Glomerular visceral epithelial cell (primary cell): ENCODE measurements around the gene ENTPD7.
"Not testable (repeated sequence)": the region's sequence is repeated elsewhere in the genome, so short reads cannot be mapped to it uniquely, and the experiment has no call there.

Experiments used
- DNase-seq: peaks from one replicate; pipeline ENCODE4 v3.0.0-alpha.2; 2016; ENCODE audit errors: extremely low spot score

Gene ENTPD7

DNA sequence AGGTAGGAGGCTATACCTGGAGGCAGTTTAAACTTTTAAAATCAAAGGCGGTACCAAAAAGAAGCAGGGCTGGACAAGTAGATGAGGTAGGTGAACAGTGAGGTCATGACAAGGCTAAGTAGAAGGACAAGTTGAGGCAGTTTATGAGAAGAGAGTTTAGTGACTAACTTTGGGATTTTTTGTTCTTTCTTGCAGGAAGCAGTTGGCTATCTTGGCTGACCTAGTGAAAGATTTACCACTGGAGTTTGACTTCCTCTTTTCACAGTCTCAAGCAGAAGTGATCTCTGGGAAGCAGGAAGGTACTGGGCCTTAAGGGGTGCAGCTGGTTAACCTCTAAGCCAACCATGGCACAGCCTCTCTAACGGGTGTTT lies 26.3 kb downstream of the ENTPD7 start:
- peak; percentile 22 for DNase-seq

DNA sequence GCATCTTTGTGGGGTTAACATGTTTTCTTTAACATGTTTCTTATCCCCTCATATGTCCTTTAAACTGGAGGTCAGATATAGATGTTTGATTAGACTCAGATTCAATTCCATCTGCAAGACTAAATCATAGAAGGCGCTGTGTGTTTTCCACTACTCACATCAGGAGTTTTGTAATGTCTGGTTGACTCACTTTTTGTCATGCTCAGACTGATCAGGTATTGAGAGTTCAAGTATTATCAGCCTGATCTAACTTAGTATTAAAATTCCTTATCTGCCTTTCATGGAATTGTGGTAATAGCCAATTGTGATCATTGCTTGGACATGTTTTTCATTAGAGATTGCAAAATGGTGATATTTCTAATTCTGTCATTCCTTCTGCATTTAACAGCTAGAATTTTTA lies 30.2 kb downstream of the ENTPD7 start:
- no peak for DNase-seq

DNA sequence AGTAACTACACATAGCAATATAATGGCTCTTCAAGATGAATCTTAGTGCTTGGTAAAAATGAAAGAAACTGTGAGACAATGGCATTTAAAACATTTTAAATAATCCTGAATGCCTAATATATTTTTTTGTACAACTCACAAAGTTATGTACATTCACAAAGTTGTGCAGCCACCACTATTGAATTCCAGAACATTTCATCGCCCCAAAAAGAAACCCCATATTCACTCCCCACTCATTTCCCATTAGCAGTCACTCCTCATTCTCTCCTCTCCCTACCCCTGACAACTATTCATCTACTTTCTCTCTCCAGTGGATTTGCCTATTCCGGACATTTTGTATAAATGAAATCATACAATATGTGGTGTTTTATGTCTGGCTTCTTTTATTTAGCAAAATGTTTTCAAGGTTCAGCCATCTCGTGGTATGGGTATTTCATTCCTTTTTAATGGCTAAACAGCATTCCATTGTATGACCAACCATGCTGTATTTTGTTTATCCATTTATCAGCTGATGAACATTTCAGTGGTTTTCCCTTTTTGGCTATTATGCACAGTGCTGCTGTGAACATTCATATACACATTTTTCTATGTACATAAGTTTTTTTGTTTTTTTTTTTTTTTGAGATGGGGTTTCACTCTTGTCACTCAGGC lies 34.7 kb downstream of the ENTPD7 start:
- DNase-seq: peak; percentile 24

GRCh38 chr10:99695761-99696160 lies 36.5 kb downstream of the ENTPD7 start:
- no peak for DNase-seq

- DNase-seq: no peak
Measured at GRCh38 chr10:99698504-99699080, 39.3 kb downstream of the ENTPD7 start.

DNA sequence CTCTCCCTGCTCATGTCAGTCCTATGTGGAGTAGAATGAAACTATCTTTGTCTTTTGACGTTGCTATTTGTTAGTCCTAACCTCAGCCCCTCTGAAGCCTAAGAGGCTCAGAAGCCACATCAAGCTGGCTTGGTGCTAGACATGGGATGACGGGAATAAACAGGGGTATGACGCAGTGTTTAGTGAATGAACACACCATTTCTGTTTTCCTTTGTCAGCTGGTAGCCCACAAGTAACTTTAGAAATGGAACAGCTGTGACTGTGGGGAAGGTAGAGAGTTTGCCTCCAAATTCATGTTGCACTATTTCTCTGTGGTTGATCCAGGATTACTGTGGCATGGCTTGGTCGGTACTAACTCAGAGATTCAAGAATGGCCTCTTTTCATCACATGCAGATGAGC lies 41.3 kb downstream of the ENTPD7 start:
- DNase-seq: no peak

- DNase-seq: no peak
Measured at GRCh38 chr10:99708428-99709012, 49.2 kb downstream of the ENTPD7 start.

- peak; percentile 27 for DNase-seq
Measured at GRCh38 chr10:99709480-99710229, 50.3 kb downstream of the ENTPD7 start.

DNA sequence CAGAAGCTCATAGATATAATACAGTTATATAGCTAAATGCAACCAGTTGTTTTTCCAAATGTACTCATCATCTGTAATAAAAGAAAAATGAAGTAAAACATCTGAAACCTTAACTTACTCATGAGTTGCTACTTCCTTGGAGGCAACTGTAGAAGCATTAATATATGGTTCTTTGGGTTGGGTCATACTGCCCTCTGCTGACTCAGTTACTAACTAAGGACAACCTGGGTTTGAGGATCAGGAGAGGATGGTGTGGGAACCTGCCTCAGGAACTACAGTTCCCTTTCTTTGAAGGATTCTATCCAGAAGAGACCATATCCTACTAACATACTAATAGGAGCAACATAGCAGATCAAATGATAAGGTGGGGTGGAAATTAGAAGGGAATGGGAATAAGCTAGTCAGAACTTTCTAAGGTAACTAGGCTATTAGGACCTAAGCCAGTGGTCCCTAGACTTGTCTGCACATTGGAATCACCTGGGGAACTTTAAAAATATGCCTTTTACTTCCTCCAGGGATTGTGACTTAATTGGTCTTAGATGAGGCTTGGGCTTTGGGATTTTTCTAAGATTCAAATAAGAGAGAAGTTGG lies 51.9 kb downstream of the ENTPD7 start:
- DNase-seq: peak; percentile 65

DNA sequence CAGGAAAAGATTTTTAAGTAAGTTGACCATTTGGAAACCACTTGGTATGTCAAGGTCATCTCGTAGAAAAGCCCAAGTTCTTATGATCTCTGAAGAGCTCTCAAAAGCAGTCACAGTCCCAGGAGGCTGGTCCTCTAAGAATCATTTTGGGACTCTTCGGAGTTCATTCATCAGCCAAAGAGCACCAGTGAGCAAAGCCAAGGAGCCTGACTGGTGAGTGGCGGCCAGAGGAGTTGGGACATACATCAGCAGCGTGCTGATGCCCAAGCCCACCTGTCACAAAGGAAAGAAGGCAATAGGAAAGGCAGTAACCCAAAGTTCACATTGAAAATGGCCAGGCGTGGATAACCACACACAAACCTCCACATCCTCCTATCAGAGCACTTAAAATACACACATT lies 55.1 kb downstream of the ENTPD7 start:
- DNase-seq: no peak

GRCh38 chr10:99720387-99720786 lies 61.1 kb downstream of the ENTPD7 start:
- no peak for DNase-seq

GRCh38 chr10:99730026-99730425 lies 70.7 kb downstream of the ENTPD7 start:
- peak; percentile 80 for DNase-seq

DNA sequence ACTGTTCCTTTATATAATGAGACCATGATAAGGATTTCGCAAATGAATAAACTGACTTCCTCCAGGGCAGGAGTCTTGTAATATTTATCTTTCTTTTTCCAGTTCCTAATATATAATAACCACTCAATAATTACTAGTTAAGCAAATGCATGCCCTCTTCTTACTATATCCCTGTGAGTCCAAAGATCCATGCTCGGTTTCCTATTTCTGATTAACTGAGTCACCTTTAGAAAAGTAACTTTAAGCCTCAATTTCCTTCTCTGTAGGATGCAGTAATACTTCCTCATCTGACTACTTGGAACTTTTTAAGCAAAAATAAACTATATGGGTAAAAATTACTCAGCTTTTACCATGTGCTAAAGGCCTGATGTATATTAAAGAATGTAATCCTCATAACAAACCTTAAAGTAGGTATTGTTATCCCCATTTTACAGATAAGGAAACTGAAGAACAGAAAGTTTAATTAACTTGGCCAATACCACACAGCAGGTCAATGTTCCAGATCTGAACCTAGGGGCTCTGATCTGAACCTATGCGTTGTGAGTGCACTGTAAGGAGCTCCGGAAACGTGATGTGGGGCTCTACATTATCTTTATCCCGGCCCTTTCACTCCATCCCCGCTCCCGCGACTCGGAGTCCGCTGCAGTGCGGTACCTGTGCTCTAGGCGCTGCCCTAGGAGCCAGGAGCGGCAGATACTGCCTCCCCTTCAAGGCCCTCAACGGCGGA lies 72.2 kb downstream of the ENTPD7 start:
- no peak for DNase-seq

GRCh38 chr10:99732033-99732842 lies 72.9 kb downstream of the ENTPD7 start, which contains the start of the genes COX15 and CUTC:
Gene COX15, minus strand, starts transcription at chr10:99732127. Its CDS starts 78 bp downstream, at chr10:99732049.
Gene CUTC, plus strand, starts transcription at chr10:99732234. Its CDS starts 115 bp downstream, at chr10:99732349.
- DNase-seq: peak; percentile 97

DNA sequence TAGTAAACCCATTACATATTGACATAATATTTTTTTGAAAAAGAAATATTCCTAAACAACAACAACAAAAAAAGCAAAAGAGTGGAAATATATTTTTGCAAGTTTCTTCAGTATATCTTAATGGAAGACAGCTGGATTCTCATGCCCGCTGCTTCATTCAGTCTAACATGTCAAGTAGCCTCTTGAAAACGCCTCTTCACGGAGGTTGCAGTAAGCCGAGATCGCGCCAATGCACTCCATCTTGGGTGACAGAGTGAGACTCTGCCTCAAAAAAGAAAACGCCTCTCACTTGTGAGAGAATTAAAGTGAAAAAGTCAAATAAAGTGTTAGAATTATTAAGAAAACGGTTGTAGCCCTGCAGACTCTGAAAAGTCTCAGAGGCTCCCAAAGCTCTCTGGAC lies 74.1 kb downstream of the ENTPD7 start:
- no peak for DNase-seq

GRCh38 chr10:99734111-99734510 lies 74.8 kb downstream of the ENTPD7 start:
- not testable (repeated sequence) for DNase-seq

DNA sequence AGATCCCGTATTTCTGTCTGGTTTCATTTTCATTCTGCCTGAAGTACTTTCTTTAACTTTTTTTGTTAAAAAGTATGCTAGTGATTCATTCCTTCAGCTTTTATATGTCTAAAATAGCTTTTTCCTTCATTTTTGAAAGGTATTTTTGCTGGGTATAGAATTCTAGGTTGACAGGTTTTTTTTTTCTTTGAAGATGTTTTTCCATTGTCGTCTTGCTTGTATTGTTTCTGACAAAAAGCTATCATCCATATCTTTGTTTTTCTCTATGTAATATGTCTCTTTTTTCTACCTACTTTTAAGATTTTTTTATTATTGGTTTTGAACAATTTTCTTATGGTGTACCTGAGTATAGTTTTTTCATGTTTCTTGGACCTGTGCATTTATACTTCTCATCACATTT lies 81.0 kb downstream of the ENTPD7 start:
- DNase-seq: no peak

DNA sequence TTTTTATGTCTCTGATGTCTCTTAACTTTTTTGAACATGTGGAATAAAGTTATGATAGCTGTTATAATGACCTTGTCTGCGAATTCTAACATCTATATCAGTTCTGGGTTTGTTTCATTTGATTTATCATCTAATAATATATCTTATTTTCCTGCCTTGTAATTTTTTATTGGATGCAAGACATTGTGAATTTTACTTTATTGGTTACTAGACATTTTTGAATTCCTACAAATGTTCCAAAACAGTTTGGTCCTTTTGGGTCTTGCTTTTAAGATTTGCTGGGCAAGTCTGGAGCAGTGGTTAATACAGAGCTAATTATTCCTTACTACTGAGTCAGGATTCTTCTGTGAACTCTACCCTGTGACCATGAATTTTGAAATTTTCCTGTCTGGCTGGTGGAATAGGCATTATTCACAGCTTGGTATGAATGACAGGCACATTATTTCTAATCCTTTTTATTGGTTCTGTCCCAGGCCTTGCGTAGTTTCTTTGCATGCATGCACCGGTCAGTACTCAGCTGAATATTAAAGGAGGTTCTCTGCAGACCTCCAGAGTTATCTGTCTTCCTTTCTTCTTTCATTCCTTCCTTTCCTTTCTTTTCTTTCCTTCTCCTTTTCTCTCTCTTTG lies 81.7 kb downstream of the ENTPD7 start:
- no peak for DNase-seq

- no peak for DNase-seq
Measured at GRCh38 chr10:99742254-99742653, 82.9 kb downstream of the ENTPD7 start.

- no peak for DNase-seq
Measured at GRCh38 chr10:99742701-99743100, 83.4 kb downstream of the ENTPD7 start.
